Nephron progenitor cell (in vitro differentiated cells): Measurements from ENCODE around the gene RNU6-9.
A peak's percentile ranks its signal among the peaks of the same experiment; 100 is the strongest.

ENCODE experiments used
- DNase-seq: peaks from one replicate; pipeline ENCODE4 v3.0.0; 2021
- H3K27ac Mint-ChIP-seq: 2 replicates; pipeline ENCODE4 v1.8.0; 2021; ENCODE audit warnings: mild to moderate bottlenecking, moderate library complexity, mixed read lengths
- H3K27me3 Mint-ChIP-seq: 2 replicates; pipeline ENCODE4 v1.8.0; 2021; ENCODE audit warnings: mild to moderate bottlenecking, low read depth, mixed read lengths; ENCODE audit not compliant: poor library complexity
- H3K36me3 Mint-ChIP-seq: 2 replicates; pipeline ENCODE4 v1.8.0; 2021; ENCODE audit warnings: low read depth, mixed read lengths
- H3K4me1 Mint-ChIP-seq: 2 replicates; pipeline ENCODE4 v1.8.0; 2021; ENCODE audit warnings: mixed read lengths
- H3K4me3 Mint-ChIP-seq: 2 replicates; pipeline ENCODE4 v1.8.0; 2021; ENCODE audit warnings: mild to moderate bottlenecking, moderate library complexity, mixed read lengths
- H3K9me3 Mint-ChIP-seq: 2 replicates; pipeline ENCODE4 v1.8.0; 2021; ENCODE audit warnings: mild to moderate bottlenecking, moderate library complexity, mixed read lengths
- CTCF ChIP-seq: fragments of 200-600 bp; sonication (generic); IDR thresholded peaks from 2 replicates; pipeline ENCODE4 v1.5.0; 2021; ENCODE audit warnings: antibody characterized with exemption

RNU6-9 gene

GRCh38 chr19:913080-913748 is 19.9 kb downstream of the RNU6-9 start, which contains the start of gene R3HDM4:
Gene R3HDM4 (minus strand): TSS chr19:913219. CDS start chr19:913157, 62 bp downstream.
- peak; percentile 86 for DNase-seq
- Mint-ChIP-seq H3K4me1 (peaks cover 5% of the 10 kb centered on the region), H3K9me3 (no peaks in the 10 kb centered on the region), H3K27ac (no peak within 1 kb of the TSS), H3K4me3 (peak within 1 kb of the TSS; percentile 81), H3K36me3 (peaks cover 5% of the 10 kb centered on the region), H3K27me3 (peaks cover 22% of the 10 kb centered on the region)
- no peak for TF ChIP-seq CTCF

- peaks cover under 1% of the 10 kb centered on the region for H3K4me1 Mint-ChIP-seq
- no peak for TF ChIP-seq CTCF
- no peak overlapping the region for H3K27ac Mint-ChIP-seq
- H3K9me3 Mint-ChIP-seq: no peaks in the 10 kb centered on the region
- peaks cover 57% of the 10 kb centered on the region for H3K27me3 Mint-ChIP-seq
- no peaks in the 10 kb centered on the region for H3K36me3 Mint-ChIP-seq
- H3K4me3 Mint-ChIP-seq: peak overlapping the region; percentile 40
- DNase-seq: no peak
Observed at GRCh38 chr19:916645-917322, 23.5 kb downstream of the RNU6-9 start.

GRCh38 chr19:917323-918151 is 24.3 kb downstream of the RNU6-9 start, which contains the start of gene KISS1R:
Gene KISS1R (plus strand): TSS chr19:917333. CDS start chr19:917503, 170 bp downstream.
- H3K9me3 Mint-ChIP-seq: no peaks in the 10 kb centered on the region
- no peak within 1 kb of the TSS for H3K27ac Mint-ChIP-seq
- no peaks in the 10 kb centered on the region for H3K36me3 Mint-ChIP-seq
- peaks cover 5% of the 10 kb centered on the region for H3K4me1 Mint-ChIP-seq
- peak; percentile 72 for DNase-seq
- H3K27me3 Mint-ChIP-seq: peaks cover 65% of the 10 kb centered on the region
- peak within 1 kb of the TSS; percentile 40 for H3K4me3 Mint-ChIP-seq
- peak; percentile 57 for TF ChIP-seq CTCF

- Mint-ChIP-seq H3K9me3 (no peaks in the 10 kb centered on the region), H3K4me1 (peaks cover 6% of the 10 kb centered on the region), H3K27me3 (peaks cover 65% of the 10 kb centered on the region), H3K36me3 (no peaks in the 10 kb centered on the region), H3K4me3 (no peak overlapping the region), H3K27ac (no peak overlapping the region)
- no peak for TF ChIP-seq CTCF
- DNase-seq: no peak
Observed at GRCh38 chr19:918152-918437, 24.8 kb downstream of the RNU6-9 start.

GRCh38 chr19:918481-919198 is 25.4 kb downstream of the RNU6-9 start:
- H3K27me3 Mint-ChIP-seq: peaks cover 65% of the 10 kb centered on the region
- no peaks in the 10 kb centered on the region for H3K9me3 Mint-ChIP-seq
- TF ChIP-seq CTCF: no peak
- H3K36me3 Mint-ChIP-seq: no peaks in the 10 kb centered on the region
- no peak overlapping the region for H3K27ac Mint-ChIP-seq
- H3K4me1 Mint-ChIP-seq: peaks cover 11% of the 10 kb centered on the region
- peak; percentile 38 for DNase-seq
- H3K4me3 Mint-ChIP-seq: no peak overlapping the region
